IPS DF 6.9 (cell line): Measurements from ENCODE around the gene DSCAM.

Experiments
- DNase-seq: peaks from one replicate; pipeline ENCODE4 v3.0.0-alpha.2; 2013; ENCODE audit warnings: low read depth, low spot score
- H3K27ac ChIP-seq: one replicate; pipeline ENCODE4 v1.5.1; 2013; ENCODE audit warnings: low read length, control low read depth
- H3K27me3 ChIP-seq: 2 replicates; pipeline ENCODE4 v1.6.1; 2013; ENCODE audit warnings: mild to moderate bottlenecking, low read length; ENCODE audit not compliant: control insufficient read depth, insufficient read depth
- H3K36me3 ChIP-seq: 2 replicates; pipeline ENCODE4 v1.6.1; 2013; ENCODE audit warnings: low read length; ENCODE audit not compliant: control insufficient read depth, insufficient read depth
- H3K4me1 ChIP-seq: 2 replicates; pipeline ENCODE4 v1.6.1; 2013; ENCODE audit warnings: low read length; ENCODE audit not compliant: control insufficient read depth, insufficient read depth
- H3K4me3 ChIP-seq: 2 replicates; pipeline ENCODE4 v1.5.1; 2013; ENCODE audit warnings: mild to moderate bottlenecking, low read length
- H3K9me3 ChIP-seq: 2 replicates; pipeline ENCODE4 v1.6.1; 2013; ENCODE audit warnings: low read length, inconsistent platforms; ENCODE audit not compliant: control insufficient read depth, insufficient read depth
- WGBS: extraction: QIAGEN DNeasy Blood & Tissue Kit; methylation state at CpG from one replicate; pipeline ENCODE4 v1.1.7; 2013; ENCODE audit warnings: mixed read lengths, missing lambda C conversion rate; ENCODE audit not compliant: insufficient read length, insufficient coverage; 5-methylcytosine and 5-hydroxymethylcytosine counted together

Gene DSCAM

DNA sequence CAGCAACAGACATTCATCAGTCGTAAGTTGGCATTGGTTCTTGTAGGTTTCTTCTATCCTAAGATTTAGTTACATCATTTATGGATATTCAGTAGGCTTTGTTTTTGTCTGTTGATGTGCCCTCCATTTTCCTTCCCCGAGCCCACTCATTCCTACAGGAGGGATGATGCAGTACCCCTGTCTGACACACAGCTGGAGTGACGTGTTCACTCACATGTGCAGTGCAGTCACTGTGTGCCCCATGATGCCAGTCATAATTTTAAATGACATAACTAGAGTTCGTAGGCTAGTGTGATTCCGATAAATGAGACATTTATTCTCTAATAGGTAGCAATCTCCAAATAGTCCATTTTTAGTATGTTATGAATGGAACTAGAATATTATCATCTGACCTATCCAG is 438.4 kb downstream of the DSCAM start:
- Histone ChIP-seq H3K36me3 (no peaks in the 10 kb centered on the region), H3K4me1 (no peaks in the 10 kb centered on the region), H3K4me3 (no peak overlapping the region), H3K27me3 (no peaks in the 10 kb centered on the region), H3K9me3 (peaks cover 8% of the 10 kb centered on the region), H3K27ac (no peak overlapping the region)
- DNase-seq = no peak
- WGBS = no CpG with 5 or more reads among the region's 5 CpGs

DNA sequence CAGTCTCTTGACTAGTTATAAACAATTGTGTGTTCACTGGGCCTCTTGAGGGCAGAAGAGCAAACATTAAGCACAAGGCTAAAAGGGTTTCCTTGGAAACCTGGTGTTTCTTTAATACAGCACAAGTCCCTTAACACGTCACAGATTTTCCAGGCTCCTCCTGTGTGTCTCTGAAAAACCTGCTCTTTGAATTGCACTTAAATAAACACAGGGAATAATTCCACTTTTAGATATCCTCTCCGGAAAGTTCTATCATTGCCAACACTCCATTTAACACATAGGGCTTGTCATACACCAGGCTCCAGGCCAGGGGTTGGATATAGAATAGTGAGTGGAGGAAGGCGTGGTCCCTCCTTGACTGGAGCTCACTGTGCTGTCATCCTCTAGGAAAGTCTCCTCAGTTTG is 442.6 kb downstream of the DSCAM start:
- no peak for DNase-seq

DNA sequence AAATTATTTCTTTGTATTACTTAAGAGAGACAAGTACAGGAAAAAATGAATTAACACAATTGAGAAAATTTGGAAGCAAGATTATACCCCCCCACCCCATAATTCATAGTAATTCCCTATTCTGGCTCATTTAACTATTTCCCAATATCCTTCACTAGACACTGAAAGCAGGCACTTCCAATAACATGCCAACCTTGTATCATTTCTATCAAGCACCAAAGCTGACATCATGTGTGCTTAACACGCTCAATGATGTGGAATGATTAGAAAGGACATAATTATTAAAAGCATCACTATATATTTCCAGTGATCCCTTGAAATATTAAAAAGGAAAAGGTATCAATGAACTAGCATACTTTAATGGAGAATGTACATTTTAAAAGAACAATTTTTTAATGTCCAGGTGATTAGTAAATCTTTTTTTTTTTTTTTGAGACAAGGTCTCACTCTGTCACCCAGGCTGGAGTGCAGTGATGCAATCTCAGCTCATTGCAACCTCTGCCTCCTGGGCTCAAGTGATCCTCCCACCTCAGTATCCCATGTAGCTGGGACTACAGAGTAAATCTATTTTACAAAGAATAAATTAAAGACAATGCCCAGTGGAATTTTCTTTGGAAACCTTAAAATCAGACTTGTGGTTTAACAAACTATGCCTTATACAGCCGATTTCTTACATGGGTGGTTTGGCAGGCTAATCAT is 443.9 kb downstream of the DSCAM start:
- Histone ChIP-seq H3K4me3 (no peak overlapping the region), H3K9me3 (peaks cover 8% of the 10 kb centered on the region), H3K4me1 (no peaks in the 10 kb centered on the region), H3K27ac (no peak overlapping the region), H3K36me3 (no peaks in the 10 kb centered on the region), H3K27me3 (no peaks in the 10 kb centered on the region)
- no peak for DNase-seq
- WGBS = no CpG with 5 or more reads among the region's 2 CpGs

More for the DNA sequence above, 442.6 kb downstream of the DSCAM start:
- Histone ChIP-seq H3K9me3 (peaks cover 7% of the 10 kb centered on the region), H3K27ac (no peak overlapping the region), H3K4me3 (no peak overlapping the region), H3K36me3 (no peaks in the 10 kb centered on the region), H3K4me1 (no peaks in the 10 kb centered on the region), H3K27me3 (no peaks in the 10 kb centered on the region)
- WGBS = no CpG with 5 or more reads among the region's 3 CpGs

DNA sequence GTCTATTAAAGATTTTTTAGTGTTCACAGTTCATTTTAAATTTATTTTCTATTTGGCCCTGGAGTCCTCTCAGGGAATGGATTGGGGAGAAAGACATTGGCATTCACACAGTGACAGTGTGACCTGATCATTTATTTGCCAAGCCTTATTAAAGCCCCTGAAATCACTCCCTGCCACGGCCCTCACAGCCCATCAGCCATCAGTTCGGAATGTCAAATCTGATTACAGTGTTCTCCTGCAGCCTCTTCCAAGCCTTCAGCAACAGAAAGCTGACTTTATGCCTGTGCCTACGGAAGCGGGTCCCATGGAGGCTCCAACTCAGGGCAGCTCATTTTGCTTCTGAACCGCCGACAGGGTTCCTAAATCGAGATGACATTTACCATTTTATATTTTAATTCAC is 451.2 kb downstream of the DSCAM start:
- Histone ChIP-seq H3K36me3 (no peaks in the 10 kb centered on the region), H3K27me3 (no peaks in the 10 kb centered on the region), H3K4me1 (no peaks in the 10 kb centered on the region), H3K9me3 (peaks cover 9% of the 10 kb centered on the region), H3K27ac (no peak overlapping the region), H3K4me3 (no peak overlapping the region)
- DNase-seq = no peak
- no CpG with 5 or more reads among the region's 7 CpGs for WGBS

DNA sequence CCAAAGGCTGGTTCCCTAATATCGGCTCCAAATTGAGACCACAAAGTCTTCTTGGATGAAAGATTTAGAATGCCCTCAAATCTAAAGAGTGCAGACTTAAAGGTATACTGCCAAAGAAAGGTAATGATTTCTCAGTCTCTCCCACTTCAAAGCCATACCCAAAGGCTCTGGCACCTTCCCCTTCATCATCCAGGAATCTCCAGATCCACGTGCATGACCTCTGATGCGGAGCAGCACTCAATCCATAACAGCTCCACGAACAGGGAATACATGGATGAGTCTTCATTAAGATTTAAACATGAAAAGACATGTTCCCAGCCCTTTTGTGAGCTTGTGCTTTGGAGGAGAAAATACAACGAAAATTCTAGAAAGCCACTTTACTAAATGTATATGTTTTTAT is 453.9 kb downstream of the DSCAM start:
- Histone ChIP-seq H3K27ac (no peak overlapping the region), H3K9me3 (peaks cover 9% of the 10 kb centered on the region), H3K27me3 (no peaks in the 10 kb centered on the region), H3K36me3 (no peaks in the 10 kb centered on the region), H3K4me3 (no peak overlapping the region), H3K4me1 (no peaks in the 10 kb centered on the region)
- WGBS = no CpG with 5 or more reads among the region's 5 CpGs
- no peak for DNase-seq

DNA sequence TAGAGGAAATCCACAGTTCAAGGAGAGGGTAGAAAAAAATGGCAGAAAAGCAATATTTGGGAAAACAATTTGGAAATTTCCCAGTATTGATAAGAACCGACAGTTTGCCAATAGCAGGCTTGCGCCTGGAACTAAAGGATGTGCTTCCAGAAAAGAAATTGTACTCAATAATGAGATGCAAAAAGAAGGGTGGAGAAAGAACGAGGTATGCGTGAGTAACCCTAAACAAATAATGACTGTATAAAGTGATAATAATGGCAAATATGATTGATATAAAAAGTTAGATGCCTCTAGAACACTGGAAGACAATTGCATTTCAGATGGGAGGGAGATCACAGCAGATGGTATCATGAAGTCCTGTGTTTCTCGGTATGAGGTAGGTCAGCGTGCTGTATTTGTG is 458.9 kb downstream of the DSCAM start:
- no CpG with 5 or more reads among the region's 6 CpGs for WGBS

DNA sequence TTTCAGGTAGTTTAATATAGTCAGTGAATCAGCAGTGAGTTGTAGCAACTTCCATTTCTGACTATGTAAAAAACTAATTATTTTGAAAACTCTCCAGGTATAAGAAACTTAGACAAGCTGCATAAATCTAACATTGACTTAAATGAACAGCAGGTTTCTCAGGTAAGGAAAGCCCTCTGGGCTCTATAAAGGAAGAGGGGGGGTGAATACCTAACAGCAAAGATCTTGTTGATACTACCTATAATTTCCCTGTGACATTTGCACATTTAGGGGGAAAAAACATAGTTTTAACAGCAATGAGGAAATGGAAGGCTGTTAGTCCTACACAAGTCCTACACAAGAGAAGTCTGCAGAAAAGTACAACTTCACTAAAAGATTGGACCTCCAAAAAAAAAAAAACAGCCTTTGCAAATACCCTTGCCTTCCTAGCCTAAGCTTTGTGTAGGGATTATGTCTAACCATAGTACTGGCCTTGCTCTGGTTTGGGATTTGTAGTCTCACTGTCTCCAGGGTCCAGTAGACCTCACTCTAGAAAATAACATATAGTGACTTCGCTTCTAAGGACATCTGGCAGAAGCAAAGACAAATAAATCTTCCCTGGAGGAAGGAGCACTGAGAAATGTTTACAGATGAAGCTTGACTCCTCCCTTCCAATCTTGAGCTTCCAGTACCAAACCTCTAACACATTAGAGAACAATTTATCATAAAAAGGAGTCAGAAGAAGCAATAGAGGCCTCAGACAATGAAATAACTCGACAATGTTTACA is 459.8 kb downstream of the DSCAM start:
- Histone ChIP-seq H3K4me1 (no peaks in the 10 kb centered on the region), H3K9me3 (peaks cover 4% of the 10 kb centered on the region; the same call in 1 of the 2 replicates), H3K4me3 (no peak overlapping the region), H3K27me3 (no peaks in the 10 kb centered on the region), H3K36me3 (no peaks in the 10 kb centered on the region), H3K27ac (no peak overlapping the region)
- DNase-seq = no peak
- no CpG with 5 or more reads among the region's 2 CpGs for WGBS

More for the DNA sequence above, 458.9 kb downstream of the DSCAM start:
- H3K4me3 ChIP-seq = no peak overlapping the region
- H3K36me3 ChIP-seq = no peaks in the 10 kb centered on the region
- H3K27me3 ChIP-seq = no peaks in the 10 kb centered on the region
- no peak overlapping the region for H3K27ac ChIP-seq
- H3K4me1 ChIP-seq = no peaks in the 10 kb centered on the region
- peaks cover 4% of the 10 kb centered on the region; the same call in 1 of the 2 replicates for H3K9me3 ChIP-seq
- no peak for DNase-seq

DNA sequence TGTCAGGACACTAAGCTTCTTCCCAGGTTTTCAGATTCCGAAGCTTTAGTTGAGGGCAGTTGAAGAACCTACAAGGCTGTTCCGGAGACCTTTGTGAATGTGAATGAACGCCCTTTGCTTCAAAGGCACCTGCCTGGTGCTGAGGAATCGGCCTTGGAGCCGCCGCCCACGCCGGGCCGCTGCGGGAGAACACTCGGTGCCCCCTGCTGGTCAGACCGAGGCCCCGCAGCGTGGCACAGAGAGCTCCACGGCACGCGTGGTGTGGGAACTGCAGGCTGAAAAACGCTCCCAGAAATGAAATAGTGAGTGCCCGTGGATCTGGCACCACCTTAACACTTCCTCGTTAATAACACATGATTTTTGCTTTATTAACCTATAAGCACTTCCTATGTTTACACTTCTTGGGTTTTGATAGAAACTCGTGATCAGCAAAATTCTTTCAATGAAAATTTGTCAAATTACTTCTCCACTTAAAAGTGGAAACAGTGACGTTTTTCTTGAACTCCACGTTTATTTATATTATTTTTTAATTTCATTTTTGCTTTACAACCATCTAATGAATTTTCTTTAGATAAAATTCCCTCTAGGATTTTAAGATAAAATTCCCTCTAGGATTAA is 460.6 kb downstream of the DSCAM start:
- H3K27me3 ChIP-seq = no peaks in the 10 kb centered on the region
- peaks cover 5% of the 10 kb centered on the region; the same call in 1 of the 2 replicates for H3K9me3 ChIP-seq
- H3K36me3 ChIP-seq = no peaks in the 10 kb centered on the region
- H3K4me3 ChIP-seq = no peak overlapping the region
- no CpG with 5 or more reads among the region's 23 CpGs for WGBS
- H3K27ac ChIP-seq = no peak overlapping the region
- no peaks in the 10 kb centered on the region for H3K4me1 ChIP-seq
- peak; percentile 2 for DNase-seq

DNA sequence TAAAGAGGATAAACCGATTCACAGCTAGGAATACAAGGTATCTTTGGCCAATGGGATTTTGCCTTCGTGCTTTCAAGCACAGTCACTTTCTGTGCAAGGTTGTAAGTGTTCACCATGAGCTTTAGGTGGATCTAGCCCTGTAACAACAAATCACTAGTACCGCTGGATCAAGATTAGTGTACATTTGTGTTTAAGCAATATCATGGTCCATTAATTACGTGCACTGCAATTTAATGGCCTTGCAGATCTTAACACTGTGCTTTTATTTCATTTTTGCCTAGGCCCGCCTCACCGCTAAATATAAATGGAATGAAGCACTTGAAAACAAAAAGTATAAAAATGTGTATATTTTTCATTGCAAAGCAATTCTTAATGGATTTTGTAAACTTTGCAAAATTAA is 461.1 kb downstream of the DSCAM start:
- Histone ChIP-seq H3K36me3 (no peaks in the 10 kb centered on the region), H3K4me1 (no peaks in the 10 kb centered on the region), H3K27ac (no peak overlapping the region), H3K9me3 (peaks cover 8% of the 10 kb centered on the region; the same call in 1 of the 2 replicates), H3K4me3 (no peak overlapping the region), H3K27me3 (no peaks in the 10 kb centered on the region)
- WGBS = no CpG with 5 or more reads among the region's 6 CpGs
- no peak for DNase-seq

DNA sequence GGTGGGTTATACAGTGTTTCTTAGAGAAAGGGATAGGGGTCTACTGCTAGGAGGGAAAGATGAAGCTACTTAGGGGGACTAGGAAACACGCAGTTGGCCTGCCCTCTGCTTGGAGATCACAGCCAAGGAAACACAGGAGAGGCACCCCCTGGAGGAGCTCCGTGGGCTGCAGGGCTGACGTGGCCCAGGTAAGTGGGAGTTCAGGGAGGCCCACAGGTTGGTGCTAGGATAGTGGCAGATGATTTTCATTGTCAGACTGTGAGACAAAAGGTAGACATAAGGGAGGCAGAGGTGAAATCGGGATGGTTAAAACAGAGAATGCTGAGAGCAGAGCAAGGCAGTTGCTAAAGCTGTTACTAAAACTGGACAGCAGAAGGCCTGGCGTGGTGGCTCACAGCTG is 463.0 kb downstream of the DSCAM start:
- H3K4me1 ChIP-seq = no peaks in the 10 kb centered on the region
- peaks cover 8% of the 10 kb centered on the region for H3K9me3 ChIP-seq
- WGBS = no CpG with 5 or more reads among the region's 5 CpGs
- H3K4me3 ChIP-seq = no peak overlapping the region
- no peak overlapping the region for H3K27ac ChIP-seq
- H3K36me3 ChIP-seq = no peaks in the 10 kb centered on the region
- DNase-seq = no peak
- H3K27me3 ChIP-seq = no peaks in the 10 kb centered on the region
